Activated T-helper 1 cell treated with Interleukin-2 at 50 U/mL for 16 hours (primary cell): Measurements from ENCODE around the gene REEP6.

Experiments
- DNase-seq: peaks from one replicate; pipeline ENCODE4 v3.0.0-alpha.2; 2020; ENCODE audit warnings: low read depth

REEP6 gene

GRCh38 chr19:1456121-1456900 lies 34.7 kb upstream of the REEP6 start:
- DNase-seq, result no peak

DNA sequence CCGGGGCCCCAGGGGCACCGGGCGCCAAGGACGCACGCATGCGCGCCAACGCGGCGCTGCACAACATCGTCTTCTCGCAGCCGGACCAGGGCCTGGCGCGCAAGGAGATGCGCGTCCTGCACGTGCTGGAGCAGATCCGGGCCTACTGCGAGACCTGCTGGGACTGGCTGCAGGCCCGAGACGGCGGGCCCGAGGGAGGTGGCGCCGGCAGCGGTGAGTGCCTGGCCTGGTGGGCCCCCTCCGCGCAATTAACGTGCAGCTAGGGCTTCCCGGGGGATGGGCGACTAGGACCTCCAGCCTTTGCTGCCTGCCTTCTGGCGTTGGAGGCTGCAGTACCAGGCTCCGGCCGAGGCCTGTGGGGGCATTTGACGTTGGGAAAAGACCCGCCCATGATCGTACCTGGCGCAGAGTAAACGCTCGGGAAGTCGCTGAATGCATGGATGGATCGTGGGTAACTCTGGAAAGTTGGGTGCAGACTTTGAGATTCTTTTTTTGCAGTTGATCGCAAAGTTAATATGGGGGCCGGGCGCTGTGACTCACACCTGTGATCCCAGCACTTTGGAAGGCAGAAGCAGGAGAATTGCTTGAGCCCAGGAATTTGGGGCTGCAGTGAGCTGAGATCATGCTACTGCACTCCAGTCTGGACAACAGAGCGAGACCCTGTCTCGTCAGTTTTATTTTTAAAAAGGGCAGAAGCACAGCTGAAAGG lies 33.8 kb upstream of the REEP6 start:
- DNase-seq, result no peak

- DNase-seq, result no peak
These were observed 33.1 kb upstream of the REEP6 start for GRCh38 chr19:1457892-1458291.

DNA sequence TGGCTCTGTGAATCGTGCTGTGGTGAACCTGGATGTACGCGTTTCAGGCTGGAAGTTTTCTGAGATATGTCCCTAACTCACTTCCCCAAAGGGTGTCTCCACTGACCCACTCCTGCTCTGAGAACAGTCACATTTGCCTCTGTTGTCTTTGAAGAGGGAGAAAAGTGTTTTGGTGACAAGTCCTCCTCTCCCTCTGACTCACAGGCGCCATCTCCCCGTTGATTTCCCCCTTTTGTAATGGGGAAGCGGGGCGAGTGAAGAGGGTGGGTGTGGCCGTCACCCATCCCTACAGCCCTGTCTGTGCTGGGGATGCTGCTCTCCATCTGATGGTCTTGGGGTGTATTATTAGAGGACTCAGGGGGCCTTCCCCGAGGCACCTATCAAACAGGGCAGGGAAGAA lies 31.5 kb upstream of the REEP6 start:
- DNase-seq, result no peak

- no peak for DNase-seq
These were observed 30.7 kb upstream of the REEP6 start for GRCh38 chr19:1460033-1460995.

GRCh38 chr19:1461862-1462261 lies 29.1 kb upstream of the REEP6 start:
- no peak for DNase-seq

- DNase-seq, result no peak
These were observed 25.6 kb upstream of the REEP6 start for GRCh38 chr19:1465191-1466016.

GRCh38 chr19:1466018-1466460 lies 24.9 kb upstream of the REEP6 start:
- no peak for DNase-seq

GRCh38 chr19:1466461-1467214 lies 24.3 kb upstream of the REEP6 start:
- no peak for DNase-seq

GRCh38 chr19:1467215-1467489 lies 23.8 kb upstream of the REEP6 start:
- no peak for DNase-seq

- no peak for DNase-seq
These were observed 23.3 kb upstream of the REEP6 start for GRCh38 chr19:1467490-1468273.

DNA sequence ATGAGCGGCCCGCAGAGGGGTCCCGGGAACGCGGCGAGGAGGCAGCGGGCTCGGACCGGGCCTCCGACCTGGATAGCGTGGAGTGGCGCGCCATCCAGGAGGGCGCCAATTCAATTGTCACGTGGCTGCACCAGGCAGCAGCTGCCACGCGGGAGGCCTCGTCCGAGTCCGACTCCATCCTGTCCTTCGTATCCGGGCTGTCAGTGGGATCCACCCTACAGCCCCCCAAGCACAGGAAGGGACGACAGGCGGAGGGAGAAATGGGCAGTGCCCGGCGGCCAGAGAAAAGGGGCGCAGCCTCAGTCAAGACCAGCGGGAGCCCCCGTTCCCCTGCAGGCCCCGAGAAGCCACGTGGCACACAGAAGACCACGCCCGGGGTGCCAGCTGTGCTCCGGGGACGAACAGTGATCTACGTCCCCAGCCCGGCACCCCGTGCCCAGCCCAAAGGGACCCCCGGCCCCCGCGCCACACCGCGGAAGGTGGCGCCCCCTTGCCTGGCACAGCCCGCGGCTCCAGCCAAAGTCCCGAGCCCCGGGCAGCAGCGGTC lies 22.6 kb upstream of the REEP6 start:
- no peak for DNase-seq

DNA sequence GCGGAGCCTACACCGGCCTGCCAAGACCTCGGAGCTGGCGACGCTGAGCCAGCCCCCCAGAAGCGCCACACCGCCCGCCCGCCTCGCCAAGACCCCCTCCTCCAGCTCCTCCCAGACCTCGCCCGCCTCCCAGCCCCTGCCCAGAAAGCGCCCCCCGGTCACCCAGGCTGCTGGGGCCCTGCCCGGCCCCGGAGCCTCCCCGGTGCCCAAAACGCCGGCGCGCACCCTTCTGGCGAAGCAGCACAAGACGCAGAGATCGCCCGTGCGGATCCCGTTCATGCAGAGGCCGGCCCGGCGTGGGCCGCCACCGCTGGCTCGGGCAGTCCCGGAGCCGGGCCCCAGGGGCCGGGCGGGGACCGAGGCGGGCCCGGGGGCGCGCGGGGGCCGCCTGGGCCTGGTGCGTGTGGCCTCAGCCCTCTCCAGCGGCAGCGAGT lies 22.1 kb upstream of the REEP6 start:
- DNase-seq, result no peak

DNA sequence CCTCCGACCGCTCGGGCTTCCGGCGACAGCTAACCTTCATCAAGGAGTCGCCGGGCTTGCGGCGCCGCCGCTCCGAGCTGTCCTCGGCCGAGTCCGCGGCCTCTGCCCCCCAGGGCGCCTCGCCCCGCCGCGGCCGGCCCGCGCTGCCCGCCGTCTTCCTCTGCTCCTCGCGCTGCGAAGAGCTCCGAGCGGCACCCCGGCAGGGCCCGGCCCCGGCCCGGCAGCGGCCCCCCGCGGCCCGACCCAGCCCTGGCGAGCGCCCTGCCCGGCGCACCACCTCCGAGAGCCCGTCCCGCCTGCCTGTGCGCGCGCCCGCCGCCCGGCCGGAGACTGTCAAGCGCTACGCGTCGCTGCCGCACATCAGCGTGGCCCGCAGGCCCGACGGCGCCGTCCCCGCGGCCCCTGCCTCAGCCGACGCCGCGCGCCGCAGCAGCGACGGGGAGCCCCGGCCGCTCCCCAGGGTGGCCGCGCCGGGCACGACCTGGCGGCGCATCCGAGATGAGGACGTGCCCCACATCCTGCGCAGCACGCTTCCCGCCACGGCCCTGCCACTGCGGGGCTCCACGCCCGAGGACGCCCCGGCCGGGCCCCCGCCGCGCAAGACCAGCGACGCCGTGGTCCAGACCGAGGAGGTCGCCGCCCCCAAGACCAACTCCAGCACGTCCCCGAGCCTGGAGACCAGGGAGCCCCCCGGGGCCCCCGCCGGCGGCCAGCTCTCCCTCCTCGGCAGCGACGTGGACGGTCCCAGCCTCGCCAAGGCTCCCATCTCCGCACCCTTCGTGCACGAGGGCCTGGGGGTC lies 21.5 kb upstream of the REEP6 start:
- no peak for DNase-seq

DNA sequence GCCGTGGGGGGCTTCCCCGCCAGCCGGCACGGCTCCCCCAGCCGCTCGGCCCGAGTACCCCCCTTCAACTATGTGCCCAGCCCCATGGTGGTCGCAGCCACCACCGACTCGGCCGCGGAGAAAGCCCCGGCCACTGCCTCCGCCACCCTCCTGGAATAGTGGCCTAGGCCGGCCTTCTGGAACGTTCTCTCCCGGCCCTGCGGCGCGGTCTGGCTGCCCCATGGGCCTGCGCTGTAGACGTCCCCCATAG lies 21.0 kb upstream of the REEP6 start:
- DNase-seq, result no peak

- peak; percentile 63 for DNase-seq
These were observed 20.5 kb upstream of the REEP6 start for GRCh38 chr19:1470305-1471009.

DNA sequence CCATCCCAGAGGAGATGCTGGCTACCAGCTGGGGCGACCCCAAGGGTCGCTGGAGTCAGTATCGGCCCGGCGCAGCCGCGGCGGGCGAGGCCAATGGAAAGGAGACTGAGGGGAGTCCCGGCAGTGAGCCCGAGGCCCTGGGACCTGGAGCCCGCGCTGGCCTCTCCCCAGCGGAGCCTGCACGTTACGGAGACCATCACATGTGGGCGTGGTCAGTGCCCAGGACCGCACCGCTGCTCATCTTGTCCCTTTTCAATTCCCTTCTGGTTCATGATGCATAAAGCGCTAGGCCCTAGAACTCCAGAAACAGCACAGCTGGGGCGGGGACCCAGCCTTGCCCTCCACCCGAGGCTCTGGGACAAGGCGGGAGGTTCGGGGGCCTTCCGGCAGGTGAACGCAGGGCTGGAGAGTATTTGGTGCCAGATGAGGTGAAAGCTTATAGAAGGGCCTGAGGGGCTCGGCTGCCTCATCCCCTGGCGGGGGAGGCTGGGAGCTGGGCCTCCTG lies 19.9 kb upstream of the REEP6 start:
- no peak for DNase-seq

DNA sequence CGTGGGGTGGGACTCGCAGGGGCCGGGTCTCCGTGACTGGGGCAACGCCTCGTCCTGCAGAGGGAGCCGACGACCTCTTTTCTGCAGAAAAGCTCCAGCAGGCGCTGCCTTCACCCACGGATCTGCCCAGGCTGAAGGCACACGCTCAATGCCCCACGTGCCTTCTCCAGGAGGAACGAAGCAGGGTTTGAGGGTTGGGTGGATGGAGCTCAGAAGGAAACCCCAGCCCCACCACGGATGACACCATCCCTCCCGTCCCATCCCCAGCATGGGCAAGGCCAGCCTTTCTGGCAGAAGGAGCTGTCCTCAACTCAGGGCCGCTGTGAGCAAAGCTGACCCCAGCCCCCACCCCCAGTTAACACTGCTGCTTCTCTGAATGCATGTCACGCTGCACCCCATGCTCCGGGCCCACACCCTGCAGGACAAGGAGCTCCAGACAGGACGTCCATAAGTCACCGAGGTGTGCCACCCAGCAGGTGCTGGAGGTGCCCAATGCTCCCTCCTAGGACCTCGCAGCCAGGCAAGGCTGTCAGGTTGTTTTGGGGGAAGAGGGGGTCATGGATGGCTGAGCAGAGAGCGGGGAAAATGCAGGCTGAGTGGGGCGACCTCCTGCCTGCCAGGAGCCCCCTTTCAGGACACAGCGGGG lies 19.3 kb upstream of the REEP6 start:
- DNase-seq, result no peak
